ENCODE measurements around the gene MCF2. TPM values are rescaled to one million over a fixed set of nuclear protein-coding genes. Genes with fewer than 3 reads are reported as not detected.

MCF2 gene
- total RNA-seq, 1 donor from 2014 or later = 0.80 TPM

GRCh38 chrX:139692908-139693307, 15.1 kb downstream of the MCF2 start:
- no peak for DNase-seq (ENCODE audit: low spot score)
- no peaks in the 10 kb centered on the region for H3K9me3 Mint-ChIP-seq
- peaks cover 2% of the 10 kb centered on the region for H3K27me3 Mint-ChIP-seq (ENCODE audit: insufficient read depth, low read depth)
- no peak for TF ChIP-seq EZH2 (IDR thresholded peaks at IDR 0.05)
- TF ChIP-seq EZH2phosphoT487 (IDR thresholded peaks at IDR 0.05) = no peak
- no peak for TF ChIP-seq CTCF (IDR thresholded peaks at IDR 0.05)
- no peak overlapping the region for H3K27ac ChIP-seq
- H3K9me3 ChIP-seq (ENCODE audit: low read depth) = peaks cover 4% of the 10 kb centered on the region
- no peaks in the 10 kb centered on the region for H4K20me1 ChIP-seq (ENCODE audit: low read depth)
- no peaks in the 10 kb centered on the region for H3K36me3 ChIP-seq
- H3K4me1 Mint-ChIP-seq = peaks cover 4% of the 10 kb centered on the region
- H3K4me1 ChIP-seq = no peaks in the 10 kb centered on the region
- peaks cover 48% of the 10 kb centered on the region for H3K27me3 ChIP-seq
- H3K4me3 Mint-ChIP-seq = peak overlapping the region; percentile 70
- no peaks in the 10 kb centered on the region for H3K36me3 Mint-ChIP-seq
- H3K27ac Mint-ChIP-seq = no peak overlapping the region
- H3K79me2 ChIP-seq (ENCODE audit: low read depth) = no peaks in the 10 kb centered on the region
- no peak overlapping the region for H3K4me3 ChIP-seq
- H3K9ac ChIP-seq = no peak overlapping the region
- peak overlapping the region; percentile 76 for H2AFZ ChIP-seq (replicated peaks)
- peak overlapping the region; percentile 91 for H3K4me2 ChIP-seq
- H3F3A ChIP-seq (ENCODE audit: low read depth) = no peaks in the 10 kb centered on the region

- Histone ChIP-seq H3K79me2 (ENCODE audit: low read depth) (no peaks in the 10 kb centered on the region), H3K4me2 (peak overlapping the region; percentile 91), H3K36me3 (no peaks in the 10 kb centered on the region), H3K4me1 (no peaks in the 10 kb centered on the region), H3K9ac (no peak overlapping the region), H3K9me3 (ENCODE audit: low read depth) (peaks cover 4% of the 10 kb centered on the region), H4K20me1 (ENCODE audit: low read depth) (no peaks in the 10 kb centered on the region), H2AFZ (replicated peaks) (peak overlapping the region; percentile 76), H3K27me3 (peaks cover 48% of the 10 kb centered on the region), H3K27ac (no peak overlapping the region), H3K4me3 (peak overlapping the region; percentile 50), H3F3A (ENCODE audit: low read depth) (no peaks in the 10 kb centered on the region)
- Mint-ChIP-seq H3K4me1 (peaks cover 4% of the 10 kb centered on the region), H3K36me3 (no peaks in the 10 kb centered on the region), H3K27me3 (ENCODE audit: insufficient read depth, low read depth) (peaks cover 2% of the 10 kb centered on the region), H3K4me3 (peak overlapping the region; percentile 70), H3K9me3 (no peaks in the 10 kb centered on the region), H3K27ac (no peak overlapping the region)
- TF ChIP-seq CTCF (IDR thresholded peaks at IDR 0.05) (no peak), EZH2 (IDR thresholded peaks at IDR 0.05) (no peak), EZH2phosphoT487 (IDR thresholded peaks at IDR 0.05) (no peak)
- DNase-seq (ENCODE audit: low spot score) = no peak
These were observed 15.5 kb downstream of the MCF2 start for GRCh38 chrX:139692506-139692849.

DNA sequence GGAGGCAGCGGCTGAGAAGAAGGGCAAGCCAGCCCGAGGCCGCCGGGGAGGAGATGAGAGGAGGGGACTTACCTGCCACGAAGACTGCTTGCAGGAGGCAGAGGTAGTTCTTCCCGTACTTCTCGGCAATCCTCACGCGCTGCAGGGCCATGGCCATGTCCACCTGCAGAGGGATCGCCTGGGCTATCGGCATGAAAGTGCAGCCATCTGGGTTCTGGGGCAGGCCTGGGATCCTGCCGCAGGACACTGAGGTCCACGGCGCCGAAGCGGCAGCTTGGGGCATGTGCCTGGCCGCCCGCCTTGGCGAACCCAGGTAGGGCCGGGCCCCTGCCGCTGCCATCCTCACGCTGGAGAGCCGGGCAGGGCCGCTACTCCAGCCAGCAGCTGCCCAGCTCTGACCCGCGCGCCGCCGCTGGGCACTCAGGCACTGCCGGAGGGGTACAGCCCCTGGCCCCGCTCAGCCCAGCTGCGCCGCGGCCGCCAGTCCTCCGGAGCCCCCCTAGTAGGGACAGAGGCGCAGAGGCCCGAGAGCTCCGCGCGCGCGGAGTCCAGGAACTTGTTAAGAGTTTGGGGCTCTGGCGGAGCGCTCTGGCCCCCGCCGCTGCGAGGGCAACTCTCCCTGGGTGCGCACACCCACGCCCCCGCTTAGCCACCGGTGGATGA, 16.0 kb downstream of the MCF2 start:
- H3K4me1 Mint-ChIP-seq = peaks cover 4% of the 10 kb centered on the region
- peaks cover 4% of the 10 kb centered on the region for H3K9me3 ChIP-seq (ENCODE audit: low read depth)
- H4K20me1 ChIP-seq (ENCODE audit: low read depth) = no peaks in the 10 kb centered on the region
- no peak overlapping the region for H3K27ac ChIP-seq
- no peaks in the 10 kb centered on the region for H3K79me2 ChIP-seq (ENCODE audit: low read depth)
- no peaks in the 10 kb centered on the region for H3K4me1 ChIP-seq
- no peak overlapping the region for H3K9ac ChIP-seq
- H3K36me3 ChIP-seq = no peaks in the 10 kb centered on the region
- H3K27me3 ChIP-seq = peaks cover 48% of the 10 kb centered on the region
- peak overlapping the region; percentile 91 for H3K4me2 ChIP-seq
- H2AFZ ChIP-seq (replicated peaks) = peak overlapping the region; percentile 76
- H3K9me3 Mint-ChIP-seq = no peaks in the 10 kb centered on the region
- H3K4me3 Mint-ChIP-seq = peak overlapping the region; percentile 85
- H3K27me3 Mint-ChIP-seq (ENCODE audit: insufficient read depth, low read depth) = peaks cover 2% of the 10 kb centered on the region
- TF ChIP-seq EZH2phosphoT487 (IDR thresholded peaks at IDR 0.05) (peak; percentile 31), EZH2 (IDR thresholded peaks at IDR 0.05) (peak; percentile 52), CTCF (IDR thresholded peaks at IDR 0.05) (no peak)
- H3F3A ChIP-seq (ENCODE audit: low read depth) = no peaks in the 10 kb centered on the region
- peak; percentile 60 for DNase-seq (ENCODE audit: low spot score)
- H3K27ac Mint-ChIP-seq = no peak overlapping the region
- peak overlapping the region; percentile 50 for H3K4me3 ChIP-seq
- no peaks in the 10 kb centered on the region for H3K36me3 Mint-ChIP-seq
